ENCODE data around the gene NDRG3. TPM values are rescaled to one million over a fixed set of nuclear protein-coding genes. Genes with fewer than 3 reads are reported as not detected.
A peak's percentile ranks its signal among the peaks of the same experiment; 100 is the strongest.

The NDRG3 gene
- total and polyA plus RNA-seq, 10 of the 15 experiments (the other 5 are each of a cell fraction or from before 2014, with no cell fraction given), result 11.2 to 29.7 (median 14.9) TPM

DNA sequence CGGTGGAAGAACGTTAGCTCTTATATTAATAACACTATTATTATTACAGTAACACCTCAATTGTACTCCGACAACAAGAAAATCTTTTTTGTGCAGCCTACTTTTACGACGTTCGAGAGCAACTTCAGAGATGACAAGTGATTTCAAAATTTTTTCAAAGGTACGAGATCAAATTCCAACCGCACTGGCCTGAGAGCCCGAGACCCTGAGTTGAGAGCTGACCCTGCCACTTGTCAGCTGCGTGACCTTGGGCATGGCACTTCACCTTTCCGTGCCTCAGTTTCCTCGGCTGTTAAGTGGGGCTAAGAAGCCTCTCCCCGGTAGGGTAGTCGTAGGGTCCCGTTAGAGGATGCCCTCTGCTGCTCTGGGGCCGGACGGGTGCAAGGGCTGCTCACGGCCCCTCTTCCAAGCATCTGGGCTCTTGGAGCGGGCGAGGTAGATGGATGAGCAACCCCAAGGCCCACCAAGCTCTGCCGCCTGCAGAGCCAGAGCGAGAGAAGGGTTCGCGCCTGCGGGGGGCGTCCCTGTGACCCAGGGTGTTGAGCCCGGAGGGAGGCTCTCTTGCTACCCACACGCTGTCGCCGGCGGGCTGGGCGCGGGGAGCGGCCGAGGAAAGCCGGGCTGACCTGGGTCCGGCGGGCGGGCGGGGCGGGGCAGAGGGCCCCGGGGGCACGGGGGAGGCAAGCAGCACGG, 510 bp downstream of the NDRG3 start (continued):
- no peak for TF ChIP-seq MEF2B (IDR thresholded peaks at IDR 0.05; ENCODE audit: partially characterized antibody, poor library complexity, severe bottlenecking)
- TF ChIP-seq NR2C2 (IDR thresholded peaks at IDR 0.05; ENCODE audit: borderline replicate concordance, control insufficient read depth, insufficient read length, low read depth), result no peak
- TF ChIP-seq NBN (IDR thresholded peaks at IDR 0.05), result 0 out of 2 replicates have a peak, but pooled peaks have one; percentile 18

DNA sequence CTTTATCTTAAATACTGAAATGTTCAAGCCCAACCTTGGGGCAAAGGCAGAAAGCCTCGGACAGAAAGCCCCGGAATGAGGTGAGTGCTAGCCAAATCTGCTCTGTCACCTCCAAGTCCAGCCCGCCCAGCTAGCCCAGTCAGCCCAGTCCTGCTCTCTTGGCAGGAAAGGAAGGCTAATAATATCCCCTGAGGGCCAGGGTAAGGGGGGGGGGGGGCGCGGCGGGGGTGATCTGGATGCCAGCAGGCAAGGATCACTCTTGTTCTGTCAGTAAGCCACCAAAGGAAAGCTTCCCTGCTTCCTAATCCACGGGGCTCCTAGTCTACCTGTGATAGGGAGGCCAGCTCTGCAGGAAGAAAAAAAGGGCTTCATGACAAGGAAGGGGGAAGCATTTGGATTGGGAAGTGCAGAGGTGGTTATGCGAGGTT, 1.1 kb downstream of the NDRG3 start:
- Histone ChIP-seq H3K27me3 (replicated peaks in 1 of 2; ENCODE audit: control insufficient read depth in 2 of 2, insufficient read depth in 2 of 2, low read length in 1 of 2) (no peaks in the 10 kb centered on the region), H3K9me3 (replicated peaks; ENCODE audit: control insufficient read depth, insufficient read depth, low read length) (no peaks in the 10 kb centered on the region), H3K9ac (ENCODE audit: control insufficient read depth, insufficient read depth, low read length) (no peak overlapping the region), H3K4me3 (0 out of 2 replicates have a peak overlapping the region, but pooled peaks have one; percentile 94), H3K4me1 (ENCODE audit: control insufficient read depth, insufficient read depth, low read length) (no peaks in the 10 kb centered on the region), H3K4me2 (ENCODE audit: control insufficient read depth, insufficient read depth) (peak overlapping the region; percentile 79), H3K27ac (ENCODE audit: control insufficient read depth, insufficient read depth) (no peak overlapping the region), H2AFZ (ENCODE audit: control insufficient read depth, low read depth, low read length) (no peak overlapping the region), H3K36me3 (ENCODE audit: control insufficient read depth in 2 of 2, insufficient read depth in 2 of 2, low read length in 1 of 2) (no peaks in the 10 kb centered on the region), H3K79me2 (ENCODE audit: control insufficient read depth, insufficient read depth, low read length) (no peaks in the 10 kb centered on the region), H4K20me1 (ENCODE audit: control insufficient read depth, insufficient read depth) (no peaks in the 10 kb centered on the region)
- intact Hi-C loops (cut with micrococcal nuclease; ENCODE audit: unreplicated experiment), result no loop called here
- in situ Hi-C loops (cut with MboI), result no loop called here
- ChIA-PET CTCF (interaction anchor here (0.6 to 3.9 kb wide), 11 partner anchors 10 to 668 kb away, joined by 3 to 45 read pairs (median 4); partner anchors contain the start of gene DSN1), RAD21 (ENCODE audit: unreplicated experiment) (interaction anchor here (0.6 to 2.0 kb wide), 8 partner anchors 10 to 272 kb away, joined by 3 to 11 read pairs (median 4); partner anchors contain the start of gene RAB5IF), SMC1A (ENCODE audit: uncharacterized antibody, unreplicated experiment) (interaction anchor here (0.9 to 2.6 kb wide), 5 partner anchors 9 to 78 kb away, joined by 3 to 11 read pairs (median 3); no protein-coding TSS in a partner anchor), POLR2A (interaction anchor here (2.2 kb wide), 1 partner anchor 11 kb away, joined by 5 read pairs; no protein-coding TSS in a partner anchor)
- WGBS (ENCODE audit: insufficient coverage, insufficient replicate concordance, low lambda C conversion rate, missing lambda C conversion rate), result 58% methylated on average over 5 of the region's 8 CpGs
- no peak for FAIRE-seq
- no peak for ATAC-seq
- no peak for DNase-seq (ENCODE audit: low read depth, low spot score)
- BruUV-seq (replicated peaks), result no TSS peak
- TF ChIP-seq KLF5 (IDR thresholded peaks at IDR 0.05; ENCODE audit: partially characterized antibody) (no peak), CHD1 (IDR thresholded peaks at IDR 0.05; ENCODE audit: low read depth, low read length) (no peak), BHLHE40 (IDR thresholded peaks at IDR 0.05; ENCODE audit: borderline replicate concordance in 1 of 2, low read depth in 2 of 2, low read length in 1 of 2) (no peak), EGR1 (IDR thresholded peaks at IDR 0.05; ENCODE audit: borderline replicate concordance in 1 of 2, low read depth in 2 of 2, low read length in 2 of 2) (no peak), JUND (IDR thresholded peaks at IDR 0.05; ENCODE audit: low read depth, low read length) (no peak), RCOR1 (conservative IDR thresholded peaks at IDR 0.05; ENCODE audit: low read depth, low read length) (no peak), SMARCA5 (IDR thresholded peaks at IDR 0.05) (no peak), TCF12 (IDR thresholded peaks at IDR 0.05; ENCODE audit: low read depth, low read length) (no peak), RUNX3 (IDR thresholded peaks at IDR 0.05; ENCODE audit: low read length) (no peak), TCF7 (IDR thresholded peaks at IDR 0.05; ENCODE audit: borderline replicate concordance) (no peak), SUPT20H (IDR thresholded peaks at IDR 0.05; ENCODE audit: borderline replicate concordance, control insufficient read depth, low read depth, low read length) (no peak), YBX1 (IDR thresholded peaks at IDR 0.05) (no peak), SMC3 (IDR thresholded peaks at IDR 0.05; ENCODE audit: borderline replicate concordance, low read length) (no peak), TCF3 (IDR thresholded peaks at IDR 0.05; ENCODE audit: borderline replicate concordance, insufficient read depth, low read depth, low read length) (no peak)
- TF ChIP-seq, protein P1, sequence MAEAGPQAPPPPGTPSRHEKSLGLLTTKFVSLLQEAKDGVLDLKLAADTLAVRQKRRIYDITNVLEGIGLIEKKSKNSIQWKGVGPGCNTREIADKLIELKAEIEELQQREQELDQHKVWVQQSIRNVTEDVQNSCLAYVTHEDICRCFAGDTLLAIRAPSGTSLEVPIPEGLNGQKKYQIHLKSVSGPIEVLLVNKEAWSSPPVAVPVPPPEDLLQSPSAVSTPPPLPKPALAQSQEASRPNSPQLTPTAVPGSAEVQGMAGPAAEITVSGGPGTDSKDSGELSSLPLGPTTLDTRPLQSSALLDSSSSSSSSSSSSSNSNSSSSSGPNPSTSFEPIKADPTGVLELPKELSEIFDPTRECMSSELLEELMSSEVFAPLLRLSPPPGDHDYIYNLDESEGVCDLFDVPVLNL (IDR thresholded peaks at IDR 0.05; ENCODE audit: low read depth, low read length), result no peak
- TF ChIP-seq, protein P2, sequence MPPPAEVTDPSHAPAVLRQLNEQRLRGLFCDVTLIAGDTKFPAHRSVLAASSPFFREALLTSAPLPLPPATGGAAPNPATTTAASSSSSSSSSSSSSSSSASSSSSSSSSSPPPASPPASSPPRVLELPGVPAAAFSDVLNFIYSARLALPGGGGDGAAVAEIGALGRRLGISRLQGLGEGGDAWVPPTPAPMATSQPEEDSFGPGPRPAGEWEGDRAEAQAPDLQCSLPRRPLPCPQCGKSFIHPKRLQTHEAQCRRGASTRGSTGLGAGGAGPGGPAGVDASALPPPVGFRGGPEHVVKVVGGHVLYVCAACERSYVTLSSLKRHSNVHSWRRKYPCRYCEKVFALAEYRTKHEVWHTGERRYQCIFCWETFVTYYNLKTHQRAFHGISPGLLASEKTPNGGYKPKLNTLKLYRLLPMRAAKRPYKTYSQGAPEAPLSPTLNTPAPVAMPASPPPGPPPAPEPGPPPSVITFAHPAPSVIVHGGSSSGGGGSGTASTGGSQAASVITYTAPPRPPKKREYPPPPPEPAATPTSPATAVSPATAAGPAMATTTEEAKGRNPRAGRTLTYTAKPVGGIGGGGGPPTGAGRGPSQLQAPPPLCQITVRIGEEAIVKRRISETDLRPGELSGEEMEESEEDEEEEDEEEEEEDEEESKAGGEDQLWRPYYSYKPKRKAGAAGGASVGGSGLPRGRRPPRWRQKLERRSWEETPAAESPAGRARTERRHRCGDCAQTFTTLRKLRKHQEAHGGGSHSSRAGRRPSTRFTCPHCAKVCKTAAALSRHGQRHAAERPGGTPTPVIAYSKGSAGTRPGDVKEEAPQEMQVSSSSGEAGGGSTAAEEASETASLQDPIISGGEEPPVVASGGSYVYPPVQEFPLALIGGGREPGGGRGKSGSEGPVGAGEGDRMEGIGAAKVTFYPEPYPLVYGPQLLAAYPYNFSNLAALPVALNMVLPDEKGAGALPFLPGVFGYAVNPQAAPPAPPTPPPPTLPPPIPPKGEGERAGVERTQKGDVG (CRISPR knock-in tag; IDR thresholded peaks at IDR 0.05), result no peak
